Bladder microvascular endothelial cell (primary cell): ENCODE data around the gene TRA2A. TPM values are rescaled to one million over a fixed set of nuclear protein-coding genes. Genes with fewer than 3 reads are reported as not detected.

ENCODE experiments used
- total RNA-seq: library from RNA; depleted of rRNA; stranded (reverse); fragments of >200 nt; gene quantifications from 2 replicates; pipeline ENCODE4 v1.2.3, GENCODE V29; 2014

Gene TRA2A
- 25.3 and 48.8 TPM in 2 replicates for total RNA-seq

DNA sequence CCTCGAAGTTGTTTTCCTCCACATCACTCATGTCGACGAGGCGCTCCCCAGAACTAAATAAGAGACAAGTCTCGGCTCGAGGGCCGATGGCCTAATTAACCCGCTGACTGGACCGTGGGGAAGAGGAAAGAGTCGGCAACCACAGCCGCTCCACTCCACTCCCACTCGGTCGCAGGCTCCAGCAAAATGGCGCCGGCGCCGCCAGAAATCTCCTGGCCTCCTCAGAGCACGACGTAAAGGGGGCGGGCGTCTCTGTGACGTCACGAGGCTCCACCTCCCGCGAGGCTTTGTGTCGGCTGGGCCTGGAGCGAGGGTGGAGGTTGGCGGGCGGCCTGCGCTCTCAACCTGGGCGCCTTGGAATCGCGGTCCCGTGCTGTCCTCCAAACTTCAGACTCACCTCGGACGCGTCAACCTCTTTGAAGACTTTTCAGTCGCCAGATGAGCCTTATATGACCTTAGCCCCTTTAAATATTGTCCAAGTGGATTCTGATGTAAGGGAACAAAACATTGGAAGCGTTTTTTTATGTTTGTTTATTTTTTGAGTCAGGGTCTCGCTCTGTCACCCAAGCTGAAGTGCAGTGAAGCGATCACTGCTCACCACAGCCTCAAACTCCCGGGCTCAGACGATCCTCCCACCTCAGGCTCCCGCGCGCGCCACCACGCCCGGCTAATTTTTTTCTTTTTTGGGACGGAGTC, at the start of gene TRA2A:
Gene TRA2A, minus strand, starts transcription at position 188 of the 696 bp plus-strand sequence. Its CDS starts 157 bp downstream, at position 31.

DNA sequence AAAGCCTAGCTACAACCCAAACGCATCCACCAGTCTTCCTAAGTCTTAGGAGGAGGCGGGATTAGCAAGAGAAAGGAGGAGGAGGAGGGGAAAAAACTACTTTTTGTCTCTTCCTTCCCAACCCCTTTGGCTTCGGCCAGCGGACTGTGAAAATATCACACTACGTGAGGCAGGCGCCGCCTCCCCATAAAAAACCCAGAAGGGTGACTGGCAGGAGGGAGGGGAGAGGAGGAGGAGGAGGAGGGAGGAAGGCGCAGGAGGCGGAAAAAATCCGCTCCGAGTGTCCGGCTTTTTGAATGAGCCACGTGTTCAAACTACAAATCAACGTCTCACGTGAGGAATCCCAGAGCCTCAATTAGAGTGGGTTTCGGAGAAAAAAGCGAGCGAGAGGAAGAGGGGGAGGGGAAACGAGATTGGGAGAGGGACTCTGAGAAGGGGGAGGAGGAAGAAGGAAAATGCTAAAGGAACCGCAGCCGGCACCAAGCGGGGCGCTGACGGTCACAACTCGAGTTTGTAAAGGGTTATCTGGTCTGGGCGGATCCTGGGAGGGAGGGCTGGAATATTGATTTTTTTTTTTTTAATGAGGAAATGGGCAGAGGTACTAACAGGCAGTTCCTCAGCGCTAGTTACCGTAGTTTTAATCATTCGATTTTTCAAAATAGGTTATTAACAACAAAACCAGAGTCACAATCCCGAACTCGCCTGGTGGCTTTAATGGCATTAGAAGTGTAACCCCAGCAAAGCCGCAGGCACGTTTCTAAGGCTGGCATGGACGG, 61.3 kb downstream of the TRA2A start, which contains the start of gene IGF2BP3:
Gene IGF2BP3, minus strand, starts transcription at position 162 of the 776 bp plus-strand sequence. CDS start 381 bp downstream, outside the sequence.

Other genes starting within 250 kb of the TRA2A start
- 67.0 and 78.4 TPM in 2 replicates for gene MALSU1, start 232.6 kb downstream of the TRA2A start, total RNA-seq
- 13.1 and 15.0 TPM in 2 replicates for gene IGF2BP3, start 61.5 kb downstream of the TRA2A start, total RNA-seq
- 11.3 and 14.1 TPM in 2 replicates for gene CCDC126, start 65.4 kb upstream of the TRA2A start, total RNA-seq
- 4.2 and 8.6 TPM in 2 replicates for gene FAM221A, start 148.2 kb upstream of the TRA2A start, total RNA-seq
- gene STK31, start 178.2 kb upstream of the TRA2A start, total RNA-seq: 0.13 TPM in 1 of 2 replicates, not detected in the other